ENCODE results near the gene SHB. TPM values are rescaled to one million over a fixed set of nuclear protein-coding genes. Genes with fewer than 3 reads are reported as not detected.

The SHB gene
- total RNA-seq, 2 experiments from 2014 or later, result 2.8 to 3.2 TPM

- DNase-seq, result no peak
Measured at GRCh38 chr9:37999588-38000189, 69.3 kb downstream of the SHB start.

GRCh38 chr9:37998881-37999587, 70.0 kb downstream of the SHB start:
- ChIA-PET POLR2A (no interaction called here), CTCF (interaction anchor here (1.3 kb wide), 1 partner anchor 161 kb away, joined by 3 read pairs; no protein-coding TSS in a partner anchor)
- Mint-ChIP-seq H3K4me1 (ENCODE audit: low read depth) (peaks cover 35% of the 10 kb centered on the region), H3K9me3 (no peaks in the 10 kb centered on the region), H3K36me3 (ENCODE audit: low read depth) (no peaks in the 10 kb centered on the region), H3K27ac (no peak overlapping the region), H3K27me3 (no peaks in the 10 kb centered on the region), H3K4me3 (no peak overlapping the region)
- intact Hi-C loops (cut with micrococcal nuclease), result no loop called here
- no peak for ATAC-seq
- TF ChIP-seq CTCF (IDR thresholded peaks at IDR 0.05), result no peak
- DNase-seq, result no peak

More at GRCh38 chr9:37999588-38000189, 69.3 kb downstream of the SHB start:
- no peak for TF ChIP-seq CTCF (IDR thresholded peaks at IDR 0.05)
- intact Hi-C loops (cut with micrococcal nuclease), result no loop called here
- Mint-ChIP-seq H3K36me3 (ENCODE audit: low read depth) (no peaks in the 10 kb centered on the region), H3K4me3 (no peak overlapping the region), H3K9me3 (no peaks in the 10 kb centered on the region), H3K27ac (no peak overlapping the region), H3K4me1 (ENCODE audit: low read depth) (peaks cover 28% of the 10 kb centered on the region), H3K27me3 (no peaks in the 10 kb centered on the region)
- POLR2A ChIA-PET, result no interaction called here
- no peak for ATAC-seq
- CTCF ChIA-PET, result no interaction called here

- Mint-ChIP-seq H3K4me1 (ENCODE audit: low read depth) (peaks cover 34% of the 10 kb centered on the region), H3K27me3 (no peaks in the 10 kb centered on the region), H3K9me3 (no peaks in the 10 kb centered on the region), H3K4me3 (no peak overlapping the region), H3K27ac (no peak overlapping the region), H3K36me3 (ENCODE audit: low read depth) (no peaks in the 10 kb centered on the region)
- intact Hi-C loops (cut with micrococcal nuclease), result no loop called here
- ATAC-seq (no peak), DNase-seq (no peak)
- ChIA-PET CTCF (interaction anchor here (1.3 kb wide), 1 partner anchor 162 kb away, joined by 3 read pairs; no protein-coding TSS in a partner anchor), POLR2A (interaction anchor here (1.1 kb wide), 1 partner anchor 84 kb away, joined by 3 read pairs; no protein-coding TSS in a partner anchor)
- no peak for TF ChIP-seq CTCF (IDR thresholded peaks at IDR 0.05)
Measured at GRCh38 chr9:37997636-37998374, 71.2 kb downstream of the SHB start.

- Mint-ChIP-seq H3K27ac (no peak overlapping the region), H3K36me3 (ENCODE audit: low read depth) (no peaks in the 10 kb centered on the region), H3K4me3 (no peak overlapping the region), H3K27me3 (no peaks in the 10 kb centered on the region), H3K9me3 (no peaks in the 10 kb centered on the region), H3K4me1 (ENCODE audit: low read depth) (peaks cover 35% of the 10 kb centered on the region)
- ATAC-seq (no peak), DNase-seq (no peak)
- ChIA-PET POLR2A (no interaction called here), CTCF (interaction anchor here (1.3 kb wide), 1 partner anchor 64 kb away, joined by 3 read pairs; no protein-coding TSS in a partner anchor)
- intact Hi-C loops (cut with micrococcal nuclease), result no loop called here
- no peak for TF ChIP-seq CTCF (IDR thresholded peaks at IDR 0.05)
Measured at GRCh38 chr9:37996819-37997217, 72.2 kb downstream of the SHB start.
